Lung (tissue), 12 donors: Measurements from ENCODE around the gene LSM7. TPM values are rescaled to one million over a fixed set of nuclear protein-coding genes. Genes with fewer than 3 reads are reported as not detected.

ENCODE experiments used
- ATAC-seq: fragments of 200-7000 bp; cut with Tn5 transposase; one replicate; pipeline ENCODE4 v1.9.1; 2020; ENCODE audit warnings: moderate number of reproducible peaks; ENCODE audit not compliant: insufficient read depth, low FRiP score
- DNase-seq, 3 donors: peaks; one replicate each; pipeline ENCODE4 v3.0.0-alpha.2; 2013 to 2017
- H3K27ac ChIP-seq, 2 donors: one replicate each; pipeline ENCODE4 v1.5.1; 2013; ENCODE audit warnings: mild to moderate bottlenecking in 2 of 2, moderate library complexity in 2 of 2, control low read depth in 1 of 2, inconsistent platforms in 1 of 2, low read depth in 1 of 2, low read length in 1 of 2
- H3K27me3 ChIP-seq, 3 donors: one replicate each; pipeline ENCODE4 v1.5.1; 2013; ENCODE audit warnings: low read length in 2 of 3; ENCODE audit not compliant: control insufficient read depth in 3 of 3, insufficient read depth in 3 of 3
- H3K36me3 ChIP-seq, 4 donors: one replicate each; pipeline ENCODE4 v1.5.1; 2013; ENCODE audit warnings: low read length in 4 of 4, mild to moderate bottlenecking in 1 of 4, moderate library complexity in 1 of 4; ENCODE audit not compliant: control insufficient read depth in 4 of 4, insufficient read depth in 4 of 4
- H3K4me1 ChIP-seq, 5 donors: one replicate each; pipeline ENCODE4 v1.5.1; 2013; ENCODE audit warnings: low read length in 5 of 5, mild to moderate bottlenecking in 2 of 5, moderate library complexity in 1 of 5; ENCODE audit not compliant: control insufficient read depth in 5 of 5, insufficient read depth in 5 of 5
- H3K4me3 ChIP-seq: one replicate; pipeline ENCODE4 v1.5.1; 2013; ENCODE audit warnings: mild to moderate bottlenecking, control low read depth, moderate library complexity
- H3K9ac ChIP-seq, 2 donors: one replicate each; pipeline ENCODE4 v1.5.1; 2013; ENCODE audit warnings: low read length in 2 of 2, control low read depth in 1 of 2; ENCODE audit not compliant: insufficient read depth in 1 of 2
- H3K9me3 ChIP-seq, 4 donors: one replicate each; pipeline ENCODE4 v1.5.1; 2013; ENCODE audit warnings: low read length in 3 of 4, mild to moderate bottlenecking in 1 of 4, moderate library complexity in 1 of 4; ENCODE audit not compliant: control insufficient read depth in 4 of 4, insufficient read depth in 3 of 4
- CTCF ChIP-seq: IDR thresholded peaks from 2 replicates; pipeline ENCODE4 v1.5.1; 2012; ENCODE audit warnings: mild to moderate bottlenecking; ENCODE audit errors: control extremely low read depth, extremely low read depth
- WGBS, 2 donors: extraction: QIAGEN DNeasy Blood & Tissue Kit; methylation state at CpG; one replicate each; pipeline ENCODE4 v1.1.7; 2013; 5-methylcytosine and 5-hydroxymethylcytosine counted together
- polyA plus RNA-seq, 2 donors: library from polyadenylated mRNA; stranded (reverse); fragments of 200-250 nt; gene quantifications; one replicate each; pipeline ENCODE4 v1.2.1, GENCODE V29; 2013
- total RNA-seq, 2 donors: library from RNA; depleted of rRNA in 1 of 2; stranded (reverse); fragments of >200 nt in 1 of 2; gene quantifications; one replicate each; pipeline ENCODE4 v1.2.1, GENCODE V29; 2014 to 2021
- donor health status: control.
- donor health status: control.
- donor health status: Bipolar disorder and iron deficiency.
- donor health status: healthy.
- donor health status: DM: yes; HTN: yes; CAD: no.

Gene LSM7
- total and polyA plus RNA-seq, 4 donors: 54.9 to 307 (median 191) TPM

DNA sequence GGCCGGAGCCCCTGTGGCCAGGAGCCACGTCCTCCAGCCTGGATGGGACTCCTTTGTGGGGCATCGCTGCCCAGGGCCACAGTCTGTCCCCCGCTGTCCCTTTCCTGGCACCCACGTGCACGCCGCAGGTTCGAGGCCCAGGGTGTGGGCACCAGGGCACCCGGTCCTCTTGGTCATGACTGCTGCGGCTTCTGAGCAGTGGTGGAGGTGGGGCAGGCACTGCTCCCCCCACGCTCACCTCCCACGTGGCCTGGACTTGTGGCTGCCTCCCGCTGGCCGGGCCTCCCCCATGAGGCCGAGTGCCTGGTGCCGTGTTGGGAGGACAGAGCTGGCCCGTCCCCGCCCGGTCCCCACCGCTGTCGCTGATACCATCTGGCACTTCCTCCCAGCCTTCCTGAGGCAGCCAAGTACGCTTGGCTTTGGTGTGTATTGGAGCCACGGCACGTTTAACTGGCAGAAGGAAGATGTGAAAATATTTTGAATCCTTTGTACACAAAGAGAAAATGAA lies 12.9 kb upstream of the LSM7 start:
- no peak for ATAC-seq
- no peak for TF ChIP-seq CTCF
- Histone ChIP-seq H3K4me3 (no peak overlapping the region), H3K27me3 (no peaks in the 10 kb centered on the region), H3K9me3 (no peaks in the 10 kb centered on the region), H3K36me3 (peaks cover 0 to 39% (median 12%) of the 10 kb centered on the region in 4 donors), H3K27ac (no peak overlapping the region), H3K9ac (no peak overlapping the region), H3K4me1 (peaks cover 0 to 24% (median 0%) of the 10 kb centered on the region in 5 donors)
- no peak for DNase-seq
- WGBS, 2 donors: 42 to 67% methylated on average over 24 of the region's 24 CpGs

- DNase-seq (no peak), ATAC-seq (no peak)
- Histone ChIP-seq H3K27me3 (no peaks in the 10 kb centered on the region), H3K4me1 (peaks cover 0 to 24% (median 0%) of the 10 kb centered on the region in 5 donors), H3K36me3 (peaks cover 0 to 38% (median 12%) of the 10 kb centered on the region in 4 donors), H3K27ac (no peak overlapping the region), H3K9me3 (no peaks in the 10 kb centered on the region), H3K9ac (no peak overlapping the region), H3K4me3 (no peak overlapping the region)
- WGBS, 2 donors: 91% methylated on average over 38 of the region's 38 CpGs
- TF ChIP-seq CTCF: no peak
Observed at GRCh38 chr19:2340496-2341243, 12.3 kb upstream of the LSM7 start.

DNA sequence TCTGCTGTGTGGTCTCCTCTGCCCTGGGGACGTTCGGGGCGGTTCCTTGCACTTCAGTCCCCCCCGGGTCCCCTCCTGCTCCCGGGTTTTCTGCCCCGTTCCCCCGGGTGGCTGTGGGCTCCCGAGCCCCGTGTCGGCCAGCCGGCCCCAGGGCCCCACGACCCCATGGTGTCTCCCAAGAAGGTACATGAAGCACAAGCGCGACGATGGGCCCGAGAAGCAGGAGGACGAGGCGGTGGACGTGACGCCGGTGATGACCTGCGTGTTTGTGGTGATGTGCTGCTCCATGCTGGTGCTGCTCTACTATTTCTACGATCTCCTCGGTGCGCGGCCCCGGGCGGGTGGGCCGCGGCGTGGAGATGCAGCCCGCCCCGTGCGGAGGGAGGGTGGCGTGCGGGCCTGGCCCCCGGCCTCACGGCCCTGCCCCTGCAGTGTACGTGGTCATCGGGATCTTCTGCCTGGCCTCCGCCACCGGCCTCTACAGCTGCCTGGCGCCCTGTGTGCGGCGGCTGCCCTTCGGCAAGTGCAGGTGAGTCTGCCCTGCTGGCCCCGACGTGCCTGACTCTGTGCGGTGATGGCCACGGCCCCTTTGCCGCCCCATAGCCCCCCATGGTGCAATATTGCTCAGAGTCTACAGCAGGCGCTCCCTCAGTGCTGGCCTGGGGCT lies 11.4 kb upstream of the LSM7 start:
- Histone ChIP-seq H3K9ac (no peak overlapping the region), H3K4me1 (peaks cover 0 to 24% (median 0%) of the 10 kb centered on the region in 5 donors), H3K9me3 (no peaks in the 10 kb centered on the region), H3K27ac (no peak overlapping the region), H3K36me3 (peaks cover 0 to 33% (median 10%) of the 10 kb centered on the region in 4 donors), H3K27me3 (no peaks in the 10 kb centered on the region), H3K4me3 (no peak overlapping the region)
- 95 to 96% methylated on average over 42 to 52 of the region's 52 CpGs for WGBS, 2 donors
- no peak for TF ChIP-seq CTCF
- no peak for DNase-seq
- no peak for ATAC-seq
